NCI-H526 (cell line): ENCODE results near the gene GPATCH11.

ENCODE experiments used
- DNase-seq, 2 experiments: peaks; one replicate each; lab custom pipeline; 2025; lab: John Stamatoyannopoulos, UW

The GPATCH11 gene

DNA sequence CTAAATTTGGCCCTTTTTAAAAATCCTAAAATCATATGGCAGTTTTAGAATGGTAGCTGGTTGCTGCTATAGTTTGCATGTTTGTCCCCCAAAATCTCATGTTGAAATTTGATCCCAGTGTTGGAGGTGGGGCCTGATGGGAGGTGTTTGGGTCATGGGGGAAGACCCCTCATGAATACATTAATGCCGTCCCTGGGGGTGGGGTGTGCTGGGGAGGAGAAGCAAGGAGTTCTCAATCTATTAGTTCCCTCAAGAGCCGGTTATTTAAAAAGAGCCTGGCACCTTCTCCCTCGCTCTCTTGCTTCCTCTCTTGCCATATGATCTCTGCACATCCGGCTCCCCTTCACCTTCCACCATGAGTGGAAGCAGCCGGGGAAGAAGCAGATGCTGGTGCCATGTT is 20.8 kb downstream of the GPATCH11 start:
- no peak for DNase-seq

GRCh38 chr2:37109523-37109922 is 25.2 kb downstream of the GPATCH11 start:
- DNase-seq = no peak

DNA sequence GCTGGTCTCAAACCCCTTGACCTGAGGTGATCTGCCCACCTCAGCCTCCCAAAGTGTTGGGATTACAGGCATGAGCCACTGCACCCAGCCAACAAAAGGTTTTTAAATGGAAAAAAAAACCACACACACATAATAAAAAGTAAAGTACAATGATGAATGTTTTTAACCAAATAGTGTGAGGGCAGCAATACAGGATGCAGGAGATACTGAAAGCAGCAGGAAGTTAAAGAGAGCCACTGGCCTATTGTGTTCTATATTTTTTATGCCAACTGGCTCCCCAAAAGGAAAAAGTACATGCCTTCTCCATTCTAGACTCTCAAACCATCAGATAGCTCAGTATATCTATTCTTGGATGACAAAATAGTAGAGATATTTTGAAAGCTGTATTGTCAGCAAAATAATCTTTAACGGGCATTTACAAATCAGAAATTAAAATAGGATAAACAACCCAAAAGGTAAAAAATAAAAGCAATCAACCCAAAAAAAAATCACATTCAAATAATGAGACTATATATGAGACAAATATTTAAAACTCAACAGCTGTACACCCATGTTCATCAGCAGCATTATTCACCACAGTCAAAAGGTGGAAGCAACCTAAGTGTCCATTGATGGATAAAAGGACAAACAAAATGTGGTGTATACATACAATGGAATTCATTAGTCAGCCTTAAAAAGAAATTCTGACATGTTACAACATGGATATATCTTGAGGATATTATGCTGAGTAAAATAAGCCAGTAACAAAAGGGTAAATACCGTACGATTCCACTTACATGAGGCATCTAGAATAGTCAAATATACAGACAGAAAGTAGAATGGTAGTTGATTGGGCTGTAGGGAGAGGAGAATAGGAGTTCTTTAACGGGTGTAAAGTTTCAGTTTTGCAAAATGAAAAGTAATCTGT is 26.2 kb downstream of the GPATCH11 start:
- no peak for DNase-seq

GRCh38 chr2:37111958-37112357 is 27.6 kb downstream of the GPATCH11 start:
- no peak for DNase-seq

- no peak for DNase-seq
Measured at GRCh38 chr2:37117566-37117965, 33.2 kb downstream of the GPATCH11 start.

- DNase-seq = no peak
Measured at GRCh38 chr2:37119157-37119556, 34.8 kb downstream of the GPATCH11 start.

DNA sequence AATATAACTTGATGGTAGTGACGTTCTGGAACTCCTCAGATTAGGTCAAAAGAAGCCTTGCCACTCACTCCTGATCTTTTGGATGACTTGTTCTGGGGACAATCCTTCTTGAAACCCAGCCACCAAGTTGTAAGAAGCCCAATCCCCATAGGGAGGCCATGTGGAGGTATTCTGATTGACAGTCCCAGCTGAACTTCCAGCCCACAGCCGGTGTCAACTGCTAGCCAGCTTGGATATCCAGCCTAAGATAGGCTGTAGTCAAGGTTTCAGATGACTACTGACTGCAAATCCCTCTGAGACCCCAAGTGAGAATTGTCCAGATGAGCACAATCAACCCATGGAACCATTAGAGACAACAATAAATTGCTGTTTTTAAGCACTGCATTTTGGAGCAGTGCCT is 41.1 kb downstream of the GPATCH11 start:
- DNase-seq = no peak

DNA sequence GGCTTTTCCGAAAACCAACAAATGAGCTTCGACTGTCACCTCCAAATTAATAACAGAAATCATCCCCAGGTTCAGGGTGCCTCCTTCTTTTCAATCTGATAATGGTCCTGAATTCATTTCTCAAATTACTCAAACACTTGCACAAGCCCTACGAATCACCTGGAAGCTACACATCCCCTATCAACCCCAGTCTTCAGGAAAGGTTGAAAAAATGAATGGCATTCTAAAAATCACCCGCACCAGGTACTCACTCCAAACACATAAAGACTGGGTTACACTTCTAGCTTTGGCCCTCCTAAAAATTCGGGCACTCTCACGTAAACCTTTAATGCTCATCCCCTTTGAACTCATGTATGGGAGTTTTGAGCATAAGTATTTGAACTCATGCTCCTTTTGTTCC is 48.6 kb downstream of the GPATCH11 start:
- no peak for DNase-seq

DNA sequence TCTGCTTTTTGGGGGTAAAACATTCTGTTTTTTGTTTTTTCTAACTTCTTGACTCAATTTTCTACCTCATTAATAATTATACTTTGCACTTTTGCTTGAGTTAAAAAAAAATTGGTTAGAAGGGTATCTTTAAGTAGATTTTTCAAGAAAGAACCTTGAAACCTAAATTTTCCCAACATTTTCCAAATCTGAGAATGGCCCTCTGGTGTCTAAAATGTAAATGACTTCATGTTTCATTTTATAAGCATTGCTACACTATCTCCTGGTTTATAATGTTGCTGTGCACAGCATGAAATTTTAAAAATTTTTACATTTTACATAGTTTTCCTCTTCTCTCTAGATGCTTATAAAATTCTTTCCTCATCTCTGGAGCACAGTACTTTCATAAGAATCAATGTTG is 58.2 kb downstream of the GPATCH11 start:
- DNase-seq = no peak

GRCh38 chr2:37143974-37144373 is 59.7 kb downstream of the GPATCH11 start:
- no peak for DNase-seq

DNA sequence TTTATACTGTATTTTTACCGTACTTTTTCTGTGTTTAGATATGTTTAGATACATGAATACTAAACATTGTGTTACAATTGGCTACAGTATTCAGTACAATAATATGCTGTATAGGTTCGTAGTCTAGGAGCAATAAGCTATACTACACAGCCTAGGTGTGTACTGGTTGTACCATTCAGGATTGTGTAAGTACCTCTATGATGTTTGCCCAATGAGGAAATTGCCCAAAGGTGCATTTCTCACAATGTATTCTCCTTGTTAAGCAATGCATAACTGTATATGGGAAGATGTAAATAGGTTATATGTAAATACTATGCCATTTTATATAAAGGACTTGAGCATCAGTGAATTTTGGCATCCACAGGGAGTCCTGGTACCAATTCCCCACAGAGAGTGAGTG is 61.7 kb downstream of the GPATCH11 start:
- DNase-seq = no peak

GRCh38 chr2:37148325-37148724 is 64.0 kb downstream of the GPATCH11 start:
- no peak for DNase-seq
